Memory B cell (primary cell): ENCODE measurements around the gene LAMA2.

Source experiments
- ATAC-seq: fragments of 150-1000 bp; cut with Tn5 transposase; 2 replicates; pipeline ENCODE4 v1.10.0; 2021; ENCODE audit warnings: low read depth, mild to moderate bottlenecking, moderate library complexity
- DNase-seq, 2 donors: peaks; one replicate each; pipeline ENCODE4 v3.0.0; 2022; ENCODE audit warnings: low spot score in 2 of 2
- H3K27ac Mint-ChIP-seq: one replicate; pipeline ENCODE4 v1.8.0; 2022; ENCODE audit warnings: mild to moderate bottlenecking, moderate library complexity, mixed read lengths
- H3K27me3 Mint-ChIP-seq: one replicate; pipeline ENCODE4 v1.8.0; 2022; ENCODE audit warnings: mixed read lengths
- H3K36me3 Mint-ChIP-seq: one replicate; pipeline ENCODE4 v1.8.0; 2022; ENCODE audit warnings: mild to moderate bottlenecking, mixed read lengths
- H3K4me1 Mint-ChIP-seq: one replicate; pipeline ENCODE4 v1.8.0; 2022; ENCODE audit warnings: mixed read lengths
- H3K4me3 Mint-ChIP-seq: one replicate; pipeline ENCODE4 v1.8.0; 2022; ENCODE audit warnings: mild to moderate bottlenecking, moderate library complexity, mixed read lengths
- H3K9me3 Mint-ChIP-seq: one replicate; pipeline ENCODE4 v1.8.0; 2022; ENCODE audit warnings: mixed read lengths

LAMA2 gene

GRCh38 chr6:129184808-129185366 is 301.9 kb downstream of the LAMA2 start:
- Mint-ChIP-seq H3K4me1 (no peaks in the 10 kb centered on the region), H3K27me3 (no peaks in the 10 kb centered on the region), H3K36me3 (no peaks in the 10 kb centered on the region), H3K9me3 (no peaks in the 10 kb centered on the region), H3K4me3 (no peak overlapping the region), H3K27ac (no peak overlapping the region)
- DNase-seq (no peak), ATAC-seq (no peak)

GRCh38 chr6:129186988-129187387 is 304.1 kb downstream of the LAMA2 start:
- no peak for DNase-seq

GRCh38 chr6:129188306-129188705 is 305.4 kb downstream of the LAMA2 start:
- Mint-ChIP-seq H3K27me3 (no peaks in the 10 kb centered on the region), H3K27ac (no peak overlapping the region), H3K36me3 (no peaks in the 10 kb centered on the region), H3K4me1 (no peaks in the 10 kb centered on the region), H3K4me3 (no peak overlapping the region), H3K9me3 (no peaks in the 10 kb centered on the region)
- no peak for DNase-seq
- ATAC-seq, result no peak

More at GRCh38 chr6:129186988-129187387, 304.1 kb downstream of the LAMA2 start:
- Mint-ChIP-seq H3K9me3 (no peaks in the 10 kb centered on the region), H3K27me3 (no peaks in the 10 kb centered on the region), H3K27ac (no peak overlapping the region), H3K4me1 (no peaks in the 10 kb centered on the region), H3K4me3 (no peak overlapping the region), H3K36me3 (no peaks in the 10 kb centered on the region)
- no peak for ATAC-seq

GRCh38 chr6:129188795-129189194 is 305.9 kb downstream of the LAMA2 start:
- H3K27ac Mint-ChIP-seq, result no peak overlapping the region
- no peaks in the 10 kb centered on the region for H3K9me3 Mint-ChIP-seq
- DNase-seq (no peak), ATAC-seq (no peak)
- no peaks in the 10 kb centered on the region for H3K4me1 Mint-ChIP-seq
- H3K4me3 Mint-ChIP-seq, result no peak overlapping the region
- H3K27me3 Mint-ChIP-seq, result no peaks in the 10 kb centered on the region
- no peaks in the 10 kb centered on the region for H3K36me3 Mint-ChIP-seq

GRCh38 chr6:129189266-129189665 is 306.3 kb downstream of the LAMA2 start:
- H3K27ac Mint-ChIP-seq, result no peak overlapping the region
- H3K4me1 Mint-ChIP-seq, result no peaks in the 10 kb centered on the region
- H3K36me3 Mint-ChIP-seq, result no peaks in the 10 kb centered on the region
- ATAC-seq (no peak), DNase-seq (no peak)
- H3K27me3 Mint-ChIP-seq, result no peaks in the 10 kb centered on the region
- H3K9me3 Mint-ChIP-seq, result no peaks in the 10 kb centered on the region
- H3K4me3 Mint-ChIP-seq, result no peak overlapping the region

- Mint-ChIP-seq H3K4me3 (no peak overlapping the region), H3K27ac (no peak overlapping the region), H3K9me3 (no peaks in the 10 kb centered on the region), H3K27me3 (no peaks in the 10 kb centered on the region), H3K36me3 (no peaks in the 10 kb centered on the region), H3K4me1 (no peaks in the 10 kb centered on the region)
- ATAC-seq (no peak), DNase-seq (no peak)
Observed at GRCh38 chr6:129191235-129191634, 308.3 kb downstream of the LAMA2 start.

GRCh38 chr6:129192458-129192989 is 309.6 kb downstream of the LAMA2 start:
- no peaks in the 10 kb centered on the region for H3K9me3 Mint-ChIP-seq
- H3K27ac Mint-ChIP-seq, result no peak overlapping the region
- H3K27me3 Mint-ChIP-seq, result no peaks in the 10 kb centered on the region
- no peaks in the 10 kb centered on the region for H3K4me1 Mint-ChIP-seq
- no peak overlapping the region for H3K4me3 Mint-ChIP-seq
- ATAC-seq (no peak), DNase-seq (no peak)
- no peaks in the 10 kb centered on the region for H3K36me3 Mint-ChIP-seq

GRCh38 chr6:129194306-129194941 is 311.5 kb downstream of the LAMA2 start:
- H3K4me3 Mint-ChIP-seq, result no peak overlapping the region
- ATAC-seq (no peak), DNase-seq (no peak)
- no peaks in the 10 kb centered on the region for H3K27me3 Mint-ChIP-seq
- H3K4me1 Mint-ChIP-seq, result no peaks in the 10 kb centered on the region
- H3K36me3 Mint-ChIP-seq, result no peaks in the 10 kb centered on the region
- H3K27ac Mint-ChIP-seq, result no peak overlapping the region
- no peaks in the 10 kb centered on the region for H3K9me3 Mint-ChIP-seq

GRCh38 chr6:129195161-129195560 is 312.2 kb downstream of the LAMA2 start:
- Mint-ChIP-seq H3K4me1 (no peaks in the 10 kb centered on the region), H3K27ac (no peak overlapping the region), H3K4me3 (no peak overlapping the region), H3K36me3 (no peaks in the 10 kb centered on the region), H3K27me3 (no peaks in the 10 kb centered on the region), H3K9me3 (no peaks in the 10 kb centered on the region)
- no peak for ATAC-seq
- no peak for DNase-seq

- ATAC-seq (no peak), DNase-seq (no peak)
- Mint-ChIP-seq H3K9me3 (no peaks in the 10 kb centered on the region), H3K27me3 (no peaks in the 10 kb centered on the region), H3K36me3 (no peaks in the 10 kb centered on the region), H3K27ac (no peak overlapping the region), H3K4me1 (no peaks in the 10 kb centered on the region), H3K4me3 (no peak overlapping the region)
Observed at GRCh38 chr6:129195643-129196042, 312.7 kb downstream of the LAMA2 start.

GRCh38 chr6:129197154-129197553 is 314.2 kb downstream of the LAMA2 start:
- no peaks in the 10 kb centered on the region for H3K9me3 Mint-ChIP-seq
- H3K4me1 Mint-ChIP-seq, result no peaks in the 10 kb centered on the region

GRCh38 chr6:129200151-129200550 is 317.2 kb downstream of the LAMA2 start:
- no peak overlapping the region for H3K27ac Mint-ChIP-seq
- H3K27me3 Mint-ChIP-seq, result no peaks in the 10 kb centered on the region
- H3K4me3 Mint-ChIP-seq, result no peak overlapping the region
- no peaks in the 10 kb centered on the region for H3K4me1 Mint-ChIP-seq
- DNase-seq (no peak), ATAC-seq (no peak)
- H3K36me3 Mint-ChIP-seq, result no peaks in the 10 kb centered on the region
- no peaks in the 10 kb centered on the region for H3K9me3 Mint-ChIP-seq

More at GRCh38 chr6:129197154-129197553, 314.2 kb downstream of the LAMA2 start:
- Mint-ChIP-seq H3K36me3 (no peaks in the 10 kb centered on the region), H3K27me3 (no peaks in the 10 kb centered on the region), H3K4me3 (no peak overlapping the region), H3K27ac (no peak overlapping the region)
- DNase-seq (no peak), ATAC-seq (no peak)

GRCh38 chr6:129203190-129203900 is 320.4 kb downstream of the LAMA2 start:
- Mint-ChIP-seq H3K36me3 (no peaks in the 10 kb centered on the region), H3K4me1 (no peaks in the 10 kb centered on the region), H3K4me3 (no peak overlapping the region), H3K27ac (no peak overlapping the region), H3K9me3 (no peaks in the 10 kb centered on the region), H3K27me3 (no peaks in the 10 kb centered on the region)
- DNase-seq (no peak), ATAC-seq (no peak)

GRCh38 chr6:129206821-129207220 is 323.9 kb downstream of the LAMA2 start:
- no peaks in the 10 kb centered on the region for H3K4me1 Mint-ChIP-seq
- DNase-seq (no peak), ATAC-seq (no peak)
- H3K36me3 Mint-ChIP-seq, result no peaks in the 10 kb centered on the region
- H3K27ac Mint-ChIP-seq, result no peak overlapping the region
- H3K27me3 Mint-ChIP-seq, result no peaks in the 10 kb centered on the region
- H3K4me3 Mint-ChIP-seq, result no peak overlapping the region
- no peaks in the 10 kb centered on the region for H3K9me3 Mint-ChIP-seq
